Ascending aorta (tissue), 2 donors: ENCODE results near the gene ZFP69. TPM values are rescaled to one million over a fixed set of nuclear protein-coding genes. Genes with fewer than 3 reads are reported as not detected.

Experiments used
- DNase-seq, 2 donors: peaks; one replicate each; pipeline ENCODE4 v3.0.0-alpha.2; 2019; ENCODE audit warnings: low spot score in 2 of 2
- H3K27ac ChIP-seq, 2 donors: fragments of 200-600 bp; sonication (generic); one replicate each; pipeline ENCODE4 v1.5.1; 2016 to 2017; ENCODE audit warnings: mild to moderate bottlenecking in 1 of 2
- H3K27me3 ChIP-seq: fragments of 200-600 bp; sonication (generic); one replicate; pipeline ENCODE4 v1.5.1; 2017
- H3K36me3 ChIP-seq, 2 donors: fragments of 200-600 bp; sonication (generic); one replicate each; pipeline ENCODE4 v1.5.1; 2016
- H3K4me1 ChIP-seq, 2 donors: fragments of 200-600 bp; sonication (generic); one replicate each; pipeline ENCODE4 v1.5.1; 2016 to 2017; ENCODE audit warnings: mild to moderate bottlenecking in 1 of 2
- H3K4me3 ChIP-seq, 2 donors: fragments of 200-600 bp; sonication (generic); one replicate each; pipeline ENCODE4 v1.5.1; 2016 to 2017; ENCODE audit warnings: mild to moderate bottlenecking in 1 of 2
- H3K9me3 ChIP-seq, 2 donors: fragments of 200-600 bp; sonication (generic); one replicate each; pipeline ENCODE4 v1.5.1; 2016
- CTCF ChIP-seq, 3 experiments: fragments of 200-600 bp in 2 of 3; fragments of 450-650 bp in 1 of 3; sonication (generic) in 2 of 3; IDR thresholded peaks; one replicate each; pipeline ENCODE4 v1.5.1; 2016 to 2019; ENCODE audit warnings: antibody characterized with exemption in 3 of 3, mild to moderate bottlenecking in 1 of 3, moderate library complexity in 1 of 3
- intact Hi-C: fragments of 100-400 bp; cut with DNase I; formaldehyde crosslinking; loops from one replicate; pipeline ENCODE4 v1.15.1; 2023
- total RNA-seq: library from RNA; depleted of rRNA; stranded (reverse); fragments of >200 nt; gene quantifications from one replicate; pipeline ENCODE4 v1.1.0, GENCODE V29; 2016

The ZFP69 gene
- total RNA-seq, result 2.8 TPM

DNA sequence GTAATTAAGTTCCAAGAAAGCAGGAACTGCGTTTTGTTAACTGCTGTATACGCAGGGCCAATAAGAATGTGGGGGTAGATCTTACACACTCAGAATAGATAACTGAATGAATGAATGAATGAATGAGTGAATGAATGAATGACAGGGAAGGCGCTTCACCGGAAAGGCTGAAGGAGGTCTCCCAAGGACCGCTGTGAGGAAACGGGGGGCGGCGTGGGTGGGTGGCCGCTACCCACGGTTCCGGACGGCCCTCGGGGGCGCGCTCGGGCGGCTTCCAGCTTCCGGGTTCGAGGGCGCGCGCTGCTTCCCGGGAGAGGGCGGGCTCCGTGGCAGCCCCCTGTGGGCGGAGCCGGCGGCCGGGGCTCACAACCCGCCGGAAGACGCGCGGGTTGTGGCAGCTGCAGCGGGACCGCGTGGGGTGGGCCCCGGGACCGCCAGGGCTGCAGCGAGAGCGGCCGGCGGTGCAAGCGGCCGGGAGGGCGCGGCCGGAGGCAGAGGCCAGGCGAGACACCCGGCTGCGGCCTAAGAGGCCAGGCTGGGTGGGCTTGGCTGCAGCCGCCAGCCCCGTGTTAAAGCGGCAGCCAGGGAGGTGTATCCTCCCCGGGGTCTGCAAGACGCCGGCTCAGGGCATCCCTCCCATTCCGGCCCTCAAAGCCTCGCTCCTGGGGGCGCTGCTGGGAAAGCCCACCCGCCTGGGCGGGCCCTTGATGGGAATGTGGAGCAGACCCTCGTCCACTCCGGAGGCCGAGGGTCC, at the start of gene ZFP69:
Gene ZFP69, plus strand, starts transcription at position 367 of the 754 bp plus-strand sequence. CDS start 2,072 bp downstream, outside the sequence.
- TF ChIP-seq CTCF (IDR thresholded peaks at IDR 0.05), result no peak
- H3K9me3 ChIP-seq, result peaks cover 0 to 21% of the 10 kb centered on the region in 2 donors
- peak; percentile 9 to 84 for DNase-seq
- peaks cover 6 to 12% of the 10 kb centered on the region in 2 donors for H3K36me3 ChIP-seq
- H3K27me3 ChIP-seq, result no peaks in the 10 kb centered on the region
- peaks cover 0 to 4% of the 10 kb centered on the region in 2 donors for H3K4me1 ChIP-seq
- H3K27ac ChIP-seq, result peak within 1 kb of the TSS; percentile 68 to 77
- intact Hi-C loops, result loop anchor here (1.0 kb wide), 2 partner anchors 27 to 54 kb away; partner anchors contain the start of genes ZFP69B and ZNF684
- H3K4me3 ChIP-seq, result peak within 1 kb of the TSS; percentile 93 to 99

DNA sequence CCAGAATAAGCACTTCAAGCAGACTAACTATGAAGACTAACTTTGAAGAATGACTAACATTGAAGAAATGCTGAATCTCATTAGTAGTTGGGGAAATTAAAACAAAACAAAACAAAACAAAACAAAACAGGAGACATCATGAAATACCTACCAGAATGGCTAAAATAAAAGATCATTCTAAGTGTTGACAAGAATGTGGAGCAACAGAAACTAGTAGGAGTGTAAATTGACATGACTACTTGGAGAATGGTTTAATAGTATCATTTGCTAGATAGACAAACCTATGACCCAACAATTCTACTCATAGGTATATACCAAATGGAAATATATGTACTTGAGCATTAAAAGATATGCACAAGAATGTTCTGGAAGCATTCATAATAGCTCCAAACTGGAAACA, 45.7 kb upstream of the ZFP69 start:
- Histone ChIP-seq H3K9me3 (no peaks in the 10 kb centered on the region), H3K27ac (no peak overlapping the region), H3K27me3 (no peaks in the 10 kb centered on the region), H3K4me3 (no peak overlapping the region), H3K4me1 (no peaks in the 10 kb centered on the region), H3K36me3 (no peaks in the 10 kb centered on the region)
- no peak for TF ChIP-seq CTCF (IDR thresholded peaks at IDR 0.05)
- no peak for DNase-seq
- intact Hi-C loops, result no loop called here

DNA sequence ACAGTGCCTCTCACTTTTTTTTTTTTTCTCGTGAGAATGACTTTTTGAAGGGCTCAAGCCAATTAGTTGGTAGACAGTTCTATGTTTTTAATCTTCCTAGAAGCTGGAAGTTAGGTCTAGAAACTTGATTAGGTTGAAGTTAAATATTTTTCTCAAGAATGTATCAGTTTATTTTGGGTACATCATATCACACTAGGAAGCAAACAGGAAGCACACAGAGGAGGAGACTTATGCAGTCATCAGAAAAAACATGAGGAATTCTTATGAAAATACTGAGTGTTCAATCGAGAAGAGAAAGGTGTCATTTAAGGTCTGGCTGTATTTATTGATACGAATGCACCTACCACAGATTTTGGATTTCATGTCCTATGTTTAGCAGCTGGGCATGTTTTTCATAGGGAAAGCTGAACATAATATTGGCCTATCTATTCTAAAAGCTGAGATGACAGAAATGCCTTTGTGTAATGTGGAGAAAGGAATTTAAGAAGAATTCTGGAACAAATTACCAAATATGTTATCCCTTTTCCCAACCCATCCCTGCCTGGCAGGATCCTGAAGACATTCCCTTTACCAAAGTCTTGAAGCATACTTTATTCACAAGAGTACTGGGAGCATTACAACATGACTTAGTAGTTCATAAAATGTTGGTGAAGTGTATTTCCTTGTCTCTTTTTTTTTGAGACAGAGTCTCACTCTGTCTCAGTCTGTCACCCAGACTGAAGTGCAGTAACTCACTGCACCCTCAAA, 44.3 kb upstream of the ZFP69 start:
- H3K27ac ChIP-seq, result no peak overlapping the region
- H3K36me3 ChIP-seq, result no peaks in the 10 kb centered on the region
- no peaks in the 10 kb centered on the region for H3K4me1 ChIP-seq
- no peaks in the 10 kb centered on the region for H3K9me3 ChIP-seq
- no peak overlapping the region for H3K4me3 ChIP-seq
- no peak for TF ChIP-seq CTCF (IDR thresholded peaks at IDR 0.05)
- H3K27me3 ChIP-seq, result no peaks in the 10 kb centered on the region
- no peak for DNase-seq
- intact Hi-C loops, result no loop called here

GRCh38 chr1:40435471-40435870, 41.6 kb upstream of the ZFP69 start:
- Histone ChIP-seq H3K27ac (no peak overlapping the region), H3K9me3 (no peaks in the 10 kb centered on the region), H3K4me1 (no peaks in the 10 kb centered on the region), H3K36me3 (no peaks in the 10 kb centered on the region), H3K4me3 (no peak overlapping the region), H3K27me3 (no peaks in the 10 kb centered on the region)
- DNase-seq, result no peak
- intact Hi-C loops, result no loop called here
- no peak for TF ChIP-seq CTCF (IDR thresholded peaks at IDR 0.05)

- H3K4me1 ChIP-seq, result no peaks in the 10 kb centered on the region
- no peaks in the 10 kb centered on the region for H3K27me3 ChIP-seq
- intact Hi-C loops, result no loop called here
- no peaks in the 10 kb centered on the region for H3K9me3 ChIP-seq
- no peak overlapping the region for H3K4me3 ChIP-seq
- no peak for DNase-seq
- no peak overlapping the region for H3K27ac ChIP-seq
- no peaks in the 10 kb centered on the region for H3K36me3 ChIP-seq
- no peak for TF ChIP-seq CTCF (IDR thresholded peaks at IDR 0.05)
Measured at GRCh38 chr1:40435876-40436275, 41.2 kb upstream of the ZFP69 start.
